ENCODE results near the gene PSEN1.

DNA sequence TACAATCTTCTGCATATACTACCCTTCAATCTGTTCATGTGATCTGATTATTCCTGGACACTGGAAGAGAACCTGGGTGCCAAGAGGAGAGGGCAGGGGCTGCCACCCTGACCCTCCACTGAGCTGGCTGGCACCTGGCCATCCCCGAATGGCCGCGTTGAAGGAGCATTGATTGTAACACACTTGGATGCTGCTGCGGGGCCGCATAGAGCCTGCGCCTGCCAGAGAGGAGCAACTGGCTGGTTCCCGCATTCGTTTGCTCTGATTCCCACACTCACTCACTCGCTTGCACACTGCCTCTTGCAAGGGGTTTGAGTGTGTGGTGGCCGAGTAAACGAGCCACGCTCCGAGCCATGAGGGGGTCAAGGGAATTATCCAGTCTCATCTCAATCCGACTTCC is 32.4 kb downstream of the PSEN1 start:
- TF ChIP-seq MAZ (IDR thresholded peaks at IDR 0.05; ENCODE audit: borderline replicate concordance, low read depth, low read length): no peak
- no peak for TF ChIP-seq NFE2L2 (conservative IDR thresholded peaks at IDR 0.05; ENCODE audit: low read length)
- TF ChIP-seq ZFP36 (IDR thresholded peaks at IDR 0.05; ENCODE audit: borderline replicate concordance, partially characterized antibody): no peak
- TF ChIP-seq POLR2AphosphoS2 (conservative IDR thresholded peaks at IDR 0.05; ENCODE audit: low read length): no peak
- TF ChIP-seq ESRRA (IDR thresholded peaks at IDR 0.05; ENCODE audit: borderline replicate concordance, low read length): no peak
- TF ChIP-seq RCOR1 (IDR thresholded peaks at IDR 0.05; ENCODE audit: low read depth, low read length): no peak
- no peak for TF ChIP-seq EP300 (IDR thresholded peaks at IDR 0.05)
